Heart left ventricle (tissue), 13 donors: ENCODE measurements around the gene STPG4.

Experiments used
- CTCF ChIP-seq, 12 donors: fragments of 200-600 bp; sonication (generic) in 4 of 12; IDR thresholded peaks; one replicate each; pipeline versions ENCODE4 v1.5.0 to v1.8.0; 2018 to 2022; ENCODE audit warnings: antibody characterized with exemption in 12 of 12, mild to moderate bottlenecking in 5 of 12
- POLR2A ChIP-seq, 2 donors: fragments of 450-650 bp; IDR thresholded peaks; one replicate each; pipeline ENCODE4 v1.6.1; 2017; ENCODE audit warnings: antibody characterized with exemption in 2 of 2, mild to moderate bottlenecking in 2 of 2, moderate library complexity in 2 of 2
- donor health status: ischemic (EF 13 %, LVEDD 7.1; RV severe dilation, severe dysfunction).
- donor health status: DM: no; HTN: yes; CAD: no.
- donor health status: DM: no; HTN: no; CAD: no.
- donor health status: ischemic (EF 25% LVEDD 6.9; RV normal size, moderate dysfunction).
- donor health status: ischemic (EF 25% LVEDD 5.7; RV mildly dilated, moderate dysfunction).
- donor health status: ischemic (EF 35%, LVEDD 5.7; RV mildly dilated, moderate dysfunction).
- donor health status: nonischemic (EF 11% LVEDD 7.7; RV severe dilation, severe dysfunction).
- donor health status: DM: yes; HTN: yes; CAD: no.
- donor health status: PGD.
- donor health status: ischemic (EF 29% LVEDD 5.4; RV normal size, mild dysfunction).
- donor health status: nonischemic (EF 23%, LVEDD 6.1; RV moderate dilation, normal function).

DNA sequence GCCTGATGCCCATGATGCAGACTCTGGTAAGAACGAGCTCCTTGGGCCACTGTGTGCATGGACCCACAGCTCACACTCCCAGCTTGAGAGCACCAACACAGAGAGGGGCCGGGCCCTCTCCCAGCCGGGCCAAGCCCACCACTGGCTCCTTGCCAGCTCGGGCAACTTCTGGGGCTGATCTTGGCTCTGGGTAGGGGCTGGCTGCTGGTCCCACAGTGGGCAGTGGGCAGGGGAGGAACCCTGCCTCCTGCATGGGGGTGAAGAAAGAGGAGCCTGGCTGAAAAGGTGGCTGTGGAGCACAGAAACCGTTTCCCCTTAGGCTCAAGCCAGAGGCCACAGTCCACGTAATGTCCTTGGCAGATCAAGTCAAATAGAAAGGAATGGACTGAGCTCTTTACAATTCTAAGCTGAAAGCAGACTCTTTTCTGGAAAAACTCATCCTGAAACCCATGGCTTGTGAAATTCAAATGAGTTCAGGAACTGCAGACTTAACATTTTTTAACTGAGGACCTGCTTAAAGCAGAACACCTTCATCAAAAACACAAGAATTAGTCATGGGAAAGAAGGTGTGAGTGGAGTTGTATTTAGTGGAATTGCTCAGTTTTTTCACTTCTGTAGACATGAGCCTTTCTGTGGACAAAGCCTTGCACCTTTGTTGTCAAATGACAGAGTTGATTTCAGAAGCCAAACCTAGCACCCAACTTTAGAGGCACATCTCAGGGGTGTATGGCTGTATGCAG, 104.9 kb downstream of the STPG4 start:
- TF ChIP-seq CTCF (IDR thresholded peaks at IDR 0.05) (no peak), POLR2A (IDR thresholded peaks at IDR 0.05) (no peak)
